Colonic mucosa (tissue), 4 donors: ENCODE data around the gene MET. TPM values are rescaled to one million over a fixed set of nuclear protein-coding genes. Genes with fewer than 3 reads are reported as not detected.

Experiments used
- DNase-seq: peaks from one replicate; pipeline ENCODE4 v3.0.0-alpha.2; 2020
- H3K27ac ChIP-seq: fragments of 200-600 bp; one replicate; pipeline ENCODE4 v1.8.0; 2021
- H3K27me3 ChIP-seq: fragments of 200-600 bp; one replicate; pipeline ENCODE4 v1.8.0; 2021
- H3K36me3 ChIP-seq: fragments of 200-600 bp; one replicate; pipeline ENCODE4 v1.8.0; 2021
- H3K4me1 ChIP-seq: fragments of 200-600 bp; one replicate; pipeline ENCODE4 v1.8.0; 2021; ENCODE audit warnings: mild to moderate bottlenecking
- H3K4me3 ChIP-seq: fragments of 200-600 bp; one replicate; pipeline ENCODE4 v1.8.0; 2021
- H3K9ac ChIP-seq, 2 donors: one replicate each; pipeline ENCODE4 v1.7.0; 2013; ENCODE audit warnings: control low read depth in 2 of 2, low read depth in 2 of 2, low read length in 2 of 2
- H3K9me3 ChIP-seq: fragments of 200-600 bp; one replicate; pipeline ENCODE4 v1.8.0; 2021
- intact Hi-C: fragments of 100-400 bp; cut with DNase I; formaldehyde crosslinking; loops from one replicate; pipeline ENCODE4 v1.14.1; 2022
- total RNA-seq, 2 donors: library from RNA; stranded (reverse); fragmentation: NEBNext Ultra II Directional in 1 of 2; extraction: Animal tissue kit (Norgen Biotek cat#: 25700) in 1 of 2; gene quantifications; one replicate each; pipeline ENCODE4 v1.2.1, GENCODE V29; 2021
- TF ChIP-seq, protein P1 (sequence below): fragments of 200-600 bp; IDR thresholded peaks from one replicate; pipeline ENCODE4 v1.8.0; 2022; ENCODE audit warnings: antibody characterized with exemption, mild to moderate bottlenecking
- donor health status: healthy.
- donor health status: DM: no; HTN: no; CAD: no.
- donor health status: DM: no; HTN: no; CAD: no.

Gene MET
- total RNA-seq, 2 donors from 2014 or later = 38.3 to 45.3 TPM

DNA sequence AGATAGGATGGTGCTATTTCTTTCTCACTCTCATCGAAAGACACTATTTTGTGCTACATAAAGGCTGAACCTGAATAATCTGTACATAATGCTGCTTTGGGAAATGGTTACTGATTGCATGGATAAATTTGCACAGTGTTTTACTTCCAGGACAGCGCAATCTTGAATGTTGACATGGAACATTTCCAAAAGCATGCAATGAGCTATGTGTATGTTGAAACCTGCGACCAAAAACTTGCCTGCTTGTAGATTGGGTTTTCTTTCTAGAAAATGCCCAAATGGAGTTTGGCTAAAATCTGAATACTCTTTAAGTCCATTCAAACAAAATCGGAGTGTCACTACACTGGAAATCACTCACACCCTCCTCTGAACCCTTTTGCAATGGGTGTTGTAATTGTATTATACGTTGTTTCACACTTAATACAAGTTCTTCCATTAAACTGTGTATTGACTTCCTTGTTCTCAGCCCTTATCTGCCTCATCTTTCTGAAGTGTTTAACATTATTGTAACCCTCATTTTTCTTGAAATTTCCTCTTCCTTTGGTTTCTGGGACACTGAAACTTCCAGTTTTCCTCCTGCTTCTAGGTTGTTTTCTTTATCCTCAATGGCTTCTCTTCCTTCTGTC is 116.7 kb downstream of the MET start:
- Histone ChIP-seq H3K27me3 (no peaks in the 10 kb centered on the region), H3K9me3 (no peaks in the 10 kb centered on the region), H3K27ac (no peak overlapping the region), H3K4me1 (no peaks in the 10 kb centered on the region), H3K4me3 (no peak overlapping the region), H3K9ac (no peak overlapping the region), H3K36me3 (no peaks in the 10 kb centered on the region)
- TF ChIP-seq, protein P1, sequence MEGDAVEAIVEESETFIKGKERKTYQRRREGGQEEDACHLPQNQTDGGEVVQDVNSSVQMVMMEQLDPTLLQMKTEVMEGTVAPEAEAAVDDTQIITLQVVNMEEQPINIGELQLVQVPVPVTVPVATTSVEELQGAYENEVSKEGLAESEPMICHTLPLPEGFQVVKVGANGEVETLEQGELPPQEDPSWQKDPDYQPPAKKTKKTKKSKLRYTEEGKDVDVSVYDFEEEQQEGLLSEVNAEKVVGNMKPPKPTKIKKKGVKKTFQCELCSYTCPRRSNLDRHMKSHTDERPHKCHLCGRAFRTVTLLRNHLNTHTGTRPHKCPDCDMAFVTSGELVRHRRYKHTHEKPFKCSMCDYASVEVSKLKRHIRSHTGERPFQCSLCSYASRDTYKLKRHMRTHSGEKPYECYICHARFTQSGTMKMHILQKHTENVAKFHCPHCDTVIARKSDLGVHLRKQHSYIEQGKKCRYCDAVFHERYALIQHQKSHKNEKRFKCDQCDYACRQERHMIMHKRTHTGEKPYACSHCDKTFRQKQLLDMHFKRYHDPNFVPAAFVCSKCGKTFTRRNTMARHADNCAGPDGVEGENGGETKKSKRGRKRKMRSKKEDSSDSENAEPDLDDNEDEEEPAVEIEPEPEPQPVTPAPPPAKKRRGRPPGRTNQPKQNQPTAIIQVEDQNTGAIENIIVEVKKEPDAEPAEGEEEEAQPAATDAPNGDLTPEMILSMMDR = no peak
- no peak for DNase-seq
- intact Hi-C loops = loop anchor here (5.0 kb wide), 1 partner anchor 116 kb away; the partner anchor contains the start of gene MET

- Histone ChIP-seq H3K4me3 (no peak overlapping the region), H3K27me3 (no peaks in the 10 kb centered on the region), H3K4me1 (no peaks in the 10 kb centered on the region), H3K9ac (no peak overlapping the region), H3K27ac (no peak overlapping the region), H3K9me3 (no peaks in the 10 kb centered on the region), H3K36me3 (no peaks in the 10 kb centered on the region)
- TF ChIP-seq, protein P1 = no peak
- intact Hi-C loops = no loop called here
- DNase-seq = no peak
Measured at GRCh38 chr7:116790025-116790424, 118.0 kb downstream of the MET start.

DNA sequence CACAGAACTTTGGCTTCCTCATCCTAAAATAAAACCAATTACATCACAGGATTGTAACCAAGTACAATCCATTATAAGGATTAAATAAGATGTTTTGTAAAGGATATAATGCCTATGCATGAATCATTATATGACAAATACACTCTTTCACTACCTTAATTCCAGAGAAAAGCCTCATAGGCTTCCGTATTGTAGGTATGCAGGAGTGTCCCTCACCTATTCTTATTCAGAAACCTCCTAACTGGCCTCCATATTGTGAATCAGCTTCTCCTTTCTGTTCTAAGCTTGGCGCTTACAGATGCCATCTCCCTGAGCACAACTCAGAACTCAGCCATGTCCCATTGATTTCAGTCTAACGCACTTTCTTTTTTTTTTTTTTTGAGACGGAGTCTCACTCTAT is 120.8 kb downstream of the MET start:
- no peak overlapping the region for H3K4me3 ChIP-seq
- no peaks in the 10 kb centered on the region for H3K27me3 ChIP-seq
- H3K9ac ChIP-seq = no peak overlapping the region
- no peaks in the 10 kb centered on the region for H3K9me3 ChIP-seq
- H3K4me1 ChIP-seq = no peaks in the 10 kb centered on the region
- no peaks in the 10 kb centered on the region for H3K36me3 ChIP-seq
- no peak for DNase-seq
- TF ChIP-seq, protein P1 = no peak
- no peak overlapping the region for H3K27ac ChIP-seq
- intact Hi-C loops = no loop called here

DNA sequence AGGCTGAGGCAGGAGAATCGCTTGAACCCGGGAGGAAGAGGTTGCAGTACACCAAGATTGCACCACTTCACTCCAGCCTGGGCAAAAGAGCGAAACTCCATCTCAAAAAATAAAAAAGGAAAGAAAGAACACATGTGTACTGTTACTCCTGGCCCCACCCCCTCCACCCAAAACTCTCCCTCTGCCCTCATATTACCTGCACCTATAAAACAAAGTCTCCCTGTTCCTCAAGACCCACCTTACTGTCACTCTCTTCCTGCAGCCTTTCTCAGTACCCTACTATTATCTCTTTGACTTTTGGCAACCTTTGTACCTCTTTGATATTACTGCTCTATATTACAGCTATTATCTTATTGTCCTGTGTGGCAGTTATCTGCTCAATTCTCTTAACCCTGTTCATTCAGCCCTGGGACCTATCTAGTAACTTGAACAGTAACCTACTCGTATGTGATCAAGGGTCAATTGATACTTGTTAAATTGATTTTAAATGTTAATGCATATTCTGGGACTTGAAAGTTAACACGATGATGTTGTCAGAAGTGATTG is 121.9 kb downstream of the MET start:
- intact Hi-C loops = no loop called here
- Histone ChIP-seq H3K27ac (peak overlapping the region; percentile 54), H3K36me3 (no peaks in the 10 kb centered on the region), H3K4me1 (no peaks in the 10 kb centered on the region), H3K9ac (peak overlapping the region in 1 of 2 donors; percentile 36), H3K4me3 (no peak overlapping the region), H3K9me3 (no peaks in the 10 kb centered on the region), H3K27me3 (no peaks in the 10 kb centered on the region)
- peak; percentile 55 for DNase-seq
- TF ChIP-seq, protein P1 = no peak

DNA sequence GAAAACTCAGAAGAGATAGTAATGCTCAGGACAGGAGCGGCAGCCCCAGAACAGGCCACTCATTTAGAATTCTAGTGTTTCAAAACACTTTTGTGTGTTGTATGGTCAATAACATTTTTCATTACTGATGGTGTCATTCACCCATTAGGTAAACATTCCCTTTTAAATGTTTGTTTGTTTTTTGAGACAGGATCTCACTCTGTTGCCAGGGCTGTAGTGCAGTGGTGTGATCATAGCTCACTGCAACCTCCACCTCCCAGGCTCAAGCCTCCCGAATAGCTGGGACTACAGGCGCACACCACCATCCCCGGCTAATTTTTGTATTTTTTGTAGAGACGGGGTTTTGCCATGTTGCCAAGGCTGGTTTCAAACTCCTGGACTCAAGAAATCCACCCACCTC is 124.5 kb downstream of the MET start:
- TF ChIP-seq, protein P1 = no peak
- no peaks in the 10 kb centered on the region for H3K4me1 ChIP-seq
- no peak overlapping the region for H3K4me3 ChIP-seq
- no peaks in the 10 kb centered on the region for H3K27me3 ChIP-seq
- no peak overlapping the region for H3K9ac ChIP-seq
- intact Hi-C loops = no loop called here
- no peak overlapping the region for H3K27ac ChIP-seq
- H3K9me3 ChIP-seq = no peaks in the 10 kb centered on the region
- H3K36me3 ChIP-seq = no peaks in the 10 kb centered on the region
- no peak for DNase-seq
